HG03060 (cell line): ENCODE measurements around the gene KRT222.

ENCODE experiments used
- ATAC-seq: cut with Tn5 transposase; IDR thresholded peaks from one replicate; pipeline ENCODE4 v1.9.1; 2021; ENCODE audit warnings: low read depth, moderate number of reproducible peaks; ENCODE audit not compliant: unreplicated experiment

KRT222 gene

DNA sequence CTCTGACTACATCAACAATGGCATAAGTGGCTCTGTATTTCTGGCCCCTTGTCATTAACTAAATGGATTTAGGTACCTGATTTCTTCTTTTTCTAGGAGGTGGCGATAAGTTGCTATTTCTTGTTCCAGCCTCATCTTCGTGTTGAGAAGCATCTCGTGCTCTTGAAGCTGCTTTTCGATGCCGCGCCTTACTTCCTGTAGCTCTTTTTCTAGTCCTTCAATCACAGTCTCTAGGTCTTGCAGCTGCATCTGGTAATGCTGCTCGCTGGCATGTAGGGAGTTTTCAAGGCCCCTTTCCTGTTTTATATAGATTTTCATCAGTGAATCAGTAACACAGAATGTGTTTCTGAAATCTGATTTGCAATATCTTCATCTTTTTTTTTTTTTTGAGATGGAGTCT lies 5.1 kb downstream of the KRT222 start:
- no peak for ATAC-seq

GRCh38 chr17:40658396-40658795 lies 6.6 kb downstream of the KRT222 start:
- no peak for ATAC-seq

GRCh38 chr17:40651939-40652338 lies 13.0 kb downstream of the KRT222 start:
- ATAC-seq: no peak

DNA sequence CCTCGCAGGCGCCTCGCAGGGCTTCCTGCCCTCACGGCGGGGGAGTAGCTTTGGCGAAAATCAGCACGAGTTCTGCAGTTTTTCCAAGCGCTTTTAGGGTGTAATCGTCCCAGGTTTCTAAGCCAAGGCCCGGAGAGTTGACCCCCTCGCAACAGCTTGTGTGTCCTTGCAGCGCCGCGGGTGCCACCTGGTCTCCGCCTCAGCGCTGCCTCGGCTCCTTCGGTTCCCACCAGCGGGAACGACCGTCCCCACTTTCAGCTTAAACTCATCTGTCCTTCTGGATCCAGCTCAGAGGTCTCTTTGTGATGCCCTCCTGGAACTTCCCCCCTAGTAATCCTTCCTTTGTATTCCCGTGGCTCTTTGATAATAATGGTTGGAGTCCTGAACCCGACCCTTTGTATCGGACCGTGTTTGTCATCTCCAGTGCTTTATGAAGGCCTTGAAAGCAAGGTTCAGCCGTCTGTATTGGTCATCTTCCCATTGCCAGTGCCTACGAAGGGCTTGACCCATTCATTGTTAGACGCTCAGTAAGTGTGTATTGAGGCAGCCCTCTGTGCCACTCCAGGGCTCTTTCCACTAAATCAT lies 16.5 kb downstream of the KRT222 start:
- ATAC-seq: no peak

DNA sequence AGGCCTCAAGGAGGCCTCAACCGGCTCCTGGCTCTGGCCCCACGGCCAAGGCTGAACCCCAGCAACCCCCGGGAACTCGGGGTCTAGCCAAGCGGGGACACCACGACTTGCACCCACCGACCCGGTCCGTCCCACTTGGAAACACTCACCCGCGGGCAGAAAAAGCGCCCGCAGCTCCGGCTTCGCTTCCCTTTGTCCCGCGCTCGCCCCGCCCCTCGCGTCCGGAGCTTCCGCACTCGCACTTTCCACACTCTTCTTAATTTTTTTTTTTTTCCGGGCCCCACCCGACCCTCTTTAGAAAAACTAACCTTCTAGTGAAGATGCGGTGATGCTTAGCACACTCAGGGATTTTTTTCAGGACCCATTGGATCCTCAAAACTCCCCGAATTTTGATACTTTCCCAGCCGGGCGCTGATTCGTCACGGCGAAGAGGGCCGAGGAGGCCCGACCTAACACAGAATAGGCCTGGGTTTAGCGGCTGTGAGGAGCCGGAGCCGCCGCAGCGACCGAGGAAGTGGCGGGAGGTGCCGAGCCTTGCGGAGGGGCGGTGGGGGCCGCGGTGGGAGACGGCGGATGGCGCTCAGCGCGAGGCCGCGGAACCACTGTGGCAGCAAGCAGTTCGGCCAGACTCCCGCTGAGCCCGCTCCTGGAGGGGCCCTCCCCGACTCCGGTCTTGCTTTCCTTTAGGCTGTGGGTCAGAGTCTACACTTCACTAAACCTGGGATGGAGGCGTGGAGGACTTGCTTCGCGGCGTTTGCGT lies 17.2 kb downstream of the KRT222 start, which contains the start of gene SMARCE1:
Gene SMARCE1 (minus strand): TSS at position 195 of the 760 bp plus-strand sequence. CDS start 2,016 bp downstream, outside the sequence.
- ATAC-seq: no peak

DNA sequence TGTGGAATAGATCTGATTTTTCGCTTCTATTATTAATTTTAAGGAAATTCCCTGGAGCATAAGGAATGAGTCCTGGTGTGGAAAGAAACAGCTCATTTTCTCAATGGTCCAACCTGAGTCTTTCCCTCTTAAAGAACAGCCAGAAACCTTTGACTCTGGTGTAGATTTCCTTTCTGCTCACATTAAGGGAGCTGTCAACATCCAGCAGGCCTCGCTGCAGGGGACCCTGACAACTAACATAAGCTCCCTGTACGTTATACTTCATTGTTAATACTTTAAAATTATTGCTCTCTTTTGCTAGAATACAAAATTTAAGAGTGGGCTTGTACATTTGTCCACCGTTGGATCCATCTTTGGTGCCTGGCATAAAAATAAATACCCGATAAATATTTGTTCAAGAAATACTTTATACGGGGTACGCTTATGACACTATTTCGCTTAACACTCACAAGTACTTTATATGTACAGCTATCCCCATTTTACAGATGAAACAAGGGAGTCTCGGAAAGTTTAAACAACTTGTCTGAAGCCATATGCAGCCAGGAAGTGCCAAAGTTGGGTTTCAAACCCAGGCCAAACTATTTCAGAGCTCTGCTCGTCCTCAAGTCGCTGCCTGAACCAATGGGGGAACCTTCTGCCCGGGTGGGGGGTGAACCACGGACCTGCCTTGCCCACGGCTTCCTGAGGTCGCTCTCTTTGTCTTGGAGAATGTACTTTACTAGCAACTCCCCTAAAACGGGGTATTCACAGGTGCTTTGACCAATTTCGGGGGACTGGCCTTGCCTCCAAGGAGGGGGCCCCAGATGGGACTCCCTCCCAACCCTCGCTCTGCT lies 18.0 kb downstream of the KRT222 start:
- no peak for ATAC-seq

GRCh38 chr17:40645943-40646342 lies 19.0 kb downstream of the KRT222 start:
- ATAC-seq: no peak

DNA sequence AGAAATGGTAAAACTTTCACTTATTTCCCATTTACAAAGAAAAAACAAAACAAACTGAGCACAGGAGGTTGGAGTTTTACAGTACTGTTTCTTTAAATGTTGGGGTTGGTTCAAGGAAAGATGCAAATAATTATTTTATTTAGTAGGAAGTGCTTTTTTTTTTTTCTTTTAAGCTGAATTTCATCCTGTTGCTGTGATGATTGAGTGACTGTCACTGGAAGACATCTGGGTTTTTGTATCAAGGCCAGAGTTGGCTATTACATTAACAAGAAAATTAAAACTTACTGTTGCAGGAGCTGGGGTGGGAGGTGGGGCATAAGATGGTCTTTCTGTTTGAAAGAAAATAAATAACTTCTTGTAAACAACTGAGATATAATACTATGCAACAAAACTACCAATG lies 19.7 kb downstream of the KRT222 start:
- no peak for ATAC-seq

GRCh38 chr17:40637931-40638330 lies 27.0 kb downstream of the KRT222 start:
- no peak for ATAC-seq

DNA sequence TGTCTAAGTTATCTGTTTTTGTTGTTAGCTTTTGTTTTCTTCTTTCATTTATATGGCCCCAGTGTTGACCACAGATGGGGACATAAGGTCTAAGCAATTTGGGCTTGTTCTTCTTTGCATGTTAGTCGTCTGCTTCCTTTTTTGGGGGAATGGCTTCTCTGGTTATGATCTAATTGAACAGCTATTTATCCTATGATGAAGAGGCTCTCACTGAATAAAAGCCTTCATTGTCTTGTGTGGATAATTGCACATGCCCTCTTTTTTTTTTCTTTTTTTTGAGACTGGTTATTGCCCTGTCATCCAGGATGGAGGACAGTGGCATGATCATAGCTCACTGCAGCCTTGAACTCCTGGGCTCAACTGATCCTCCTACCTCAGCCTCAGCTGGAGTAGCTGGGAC lies 31.1 kb downstream of the KRT222 start:
- ATAC-seq: no peak

DNA sequence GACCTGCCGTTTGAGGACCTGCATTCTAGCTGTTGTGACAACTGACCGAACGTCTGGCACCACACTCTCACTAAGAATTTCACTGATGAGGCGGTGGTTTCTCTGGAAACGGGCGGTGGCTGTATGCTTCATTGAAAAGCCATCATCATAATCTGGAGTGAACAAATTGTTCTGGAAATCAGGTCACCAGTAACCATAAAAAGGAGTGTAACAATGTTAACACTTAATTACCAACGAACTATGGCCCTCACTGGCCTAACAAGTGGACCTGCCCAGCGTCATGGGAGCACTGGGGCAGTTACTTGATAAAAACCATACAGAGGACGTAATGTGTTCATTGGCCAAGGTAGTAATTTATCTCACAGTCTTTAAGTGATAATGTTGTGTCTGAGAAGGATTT lies 32.8 kb downstream of the KRT222 start:
- ATAC-seq: no peak

- ATAC-seq: no peak
These were observed 35.1 kb downstream of the KRT222 start for GRCh38 chr17:40629842-40630241.

GRCh38 chr17:40625311-40625710 lies 39.7 kb downstream of the KRT222 start:
- no peak for ATAC-seq

DNA sequence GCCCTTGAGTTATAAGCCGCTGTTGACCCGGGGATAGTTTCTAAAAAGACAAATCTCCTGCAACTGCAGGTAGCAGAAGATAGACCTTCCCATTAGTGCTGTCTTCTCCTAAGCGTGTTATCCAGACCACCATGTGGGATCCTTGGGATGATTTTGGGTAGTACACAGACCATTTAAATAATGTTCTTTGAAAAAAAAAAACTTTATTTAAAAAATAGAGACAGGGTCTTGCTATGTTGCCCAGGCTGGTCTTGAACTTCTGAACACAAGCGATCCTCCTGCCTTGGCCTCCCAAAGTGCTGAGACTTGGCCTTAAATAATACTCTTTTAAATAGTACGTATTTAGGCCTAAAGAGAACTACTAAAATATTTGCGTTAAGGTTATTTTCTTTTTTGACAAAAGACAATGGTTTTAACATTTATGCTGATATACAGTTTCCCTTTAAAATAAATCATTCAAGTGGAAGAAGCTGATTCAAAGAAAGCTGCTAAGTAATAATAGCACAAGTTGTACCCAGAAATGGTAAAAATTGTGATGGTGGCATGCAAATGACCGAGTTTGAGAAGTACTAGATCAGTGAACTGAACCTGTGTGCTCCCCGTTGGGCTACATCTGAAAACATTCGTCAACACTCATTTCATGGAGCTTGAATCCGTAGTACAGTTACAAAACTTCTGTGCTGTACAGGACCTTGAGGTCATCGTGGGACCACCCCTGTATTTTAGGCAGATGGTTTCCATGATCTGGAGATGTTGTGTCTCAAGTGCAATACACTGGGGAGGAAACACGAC lies 41.4 kb downstream of the KRT222 start:
- ATAC-seq: no peak

DNA sequence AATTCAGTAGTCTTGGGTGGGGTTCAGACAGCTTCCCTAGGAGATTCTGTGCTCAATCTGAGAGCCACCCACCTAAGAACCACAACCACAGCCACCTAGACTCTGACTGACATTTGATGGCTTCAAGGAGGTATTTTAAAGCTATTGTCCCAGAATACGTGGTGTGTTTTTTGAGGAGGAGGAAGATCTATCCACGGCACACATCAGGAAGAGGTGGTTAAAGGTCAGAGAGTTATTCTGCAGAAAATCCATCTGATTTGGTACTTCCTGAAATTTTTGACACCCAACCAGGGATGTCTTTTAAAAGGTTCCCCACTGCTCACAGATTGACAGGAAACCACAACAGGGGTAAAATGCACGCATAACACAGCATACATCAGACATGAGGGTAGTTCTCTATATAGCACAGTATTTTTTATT lies 42.5 kb downstream of the KRT222 start:
- ATAC-seq: no peak

- no peak for ATAC-seq
These were observed 43.4 kb downstream of the KRT222 start for GRCh38 chr17:40621578-40621977.

GRCh38 chr17:40621019-40621418 lies 44.0 kb downstream of the KRT222 start:
- ATAC-seq: no peak

- no peak for ATAC-seq
These were observed 46.0 kb downstream of the KRT222 start for GRCh38 chr17:40618754-40619625.

GRCh38 chr17:40617678-40618240 lies 47.2 kb downstream of the KRT222 start:
- ATAC-seq: no peak
